Gastroesophageal sphincter (tissue), 4 donors: ENCODE data around the gene KIAA1191. TPM values are rescaled to one million over a fixed set of nuclear protein-coding genes. Genes with fewer than 3 reads are reported as not detected.
A peak's percentile ranks its signal among the peaks of the same experiment; 100 is the strongest.

Source experiments
- ATAC-seq: fragments of 150-250 bp; one replicate; pipeline ENCODE4 v1.9.1; 2016; ENCODE audit warnings: mild to moderate bottlenecking, moderate library complexity
- H3K27ac ChIP-seq, 4 donors: fragments of 200-600 bp; sonication (generic) in 3 of 4; 1 replicate in 3 of 4; 2 replicates in 1 of 4; pipeline ENCODE4 v1.5.1; 2016 to 2019
- H3K27me3 ChIP-seq: fragments of 200-600 bp; sonication (generic); one replicate; pipeline ENCODE4 v1.5.1; 2019
- H3K36me3 ChIP-seq, 2 donors: fragments of 200-600 bp; sonication (generic); one replicate each; pipeline ENCODE4 v1.5.1; 2019; ENCODE audit warnings: control low read depth in 1 of 2
- H3K4me1 ChIP-seq, 3 donors: fragments of 200-600 bp; sonication (generic); 1 replicate in 2 of 3; 2 replicates in 1 of 3; pipeline ENCODE4 v1.5.1; 2016 to 2019; ENCODE audit warnings: control low read depth in 2 of 3
- H3K4me3 ChIP-seq, 2 donors: fragments of 200-600 bp; sonication (generic); one replicate each; pipeline ENCODE4 v1.5.1; 2019; ENCODE audit warnings: mild to moderate bottlenecking in 1 of 2, moderate library complexity in 1 of 2
- H3K9me3 ChIP-seq, 3 donors: fragments of 200-600 bp; sonication (generic); one replicate each; pipeline ENCODE4 v1.5.1; 2017 to 2019; ENCODE audit warnings: control low read depth in 2 of 3
- EP300 ChIP-seq: sonication (generic); formaldehyde crosslinking; IDR thresholded peaks from one replicate; pipeline ENCODE4 v1.6.1; 2017; ENCODE audit warnings: antibody characterized with exemption, mild to moderate bottlenecking
- POLR2A ChIP-seq, 2 donors: fragments of 450-650 bp; IDR thresholded peaks; one replicate each; pipeline ENCODE4 v1.6.1; 2017; ENCODE audit warnings: antibody characterized with exemption in 2 of 2, mild to moderate bottlenecking in 2 of 2, moderate library complexity in 1 of 2
- POLR2AphosphoS5 ChIP-seq: sonication (generic); formaldehyde crosslinking; IDR thresholded peaks from one replicate; pipeline ENCODE4 v1.6.1; 2017; ENCODE audit warnings: antibody characterized with exemption
- WGBS, 2 donors: methylation state at CpG; one replicate each; pipeline ENCODE4 v1.1.5; 2018; ENCODE audit warnings: low coverage in 1 of 2; 5-methylcytosine and 5-hydroxymethylcytosine counted together
- total RNA-seq, 4 donors: library from RNA; depleted of rRNA; stranded (reverse); fragments of >200 nt; gene quantifications; one replicate each; pipeline ENCODE4 v1.1.0, GENCODE V29; 2016
- TF ChIP-seq, protein P1 (sequence below), 4 experiments: fragments of 200-600 bp in 2 of 4; fragments of 450-650 bp in 2 of 4; sonication (generic) in 1 of 4; IDR thresholded peaks; one replicate each; pipeline ENCODE4 v1.5.1; 2017 to 2019; ENCODE audit warnings: antibody characterized with exemption in 4 of 4, mild to moderate bottlenecking in 2 of 4, moderate library complexity in 2 of 4

The KIAA1191 gene
- total RNA-seq, 4 donors from 2014 or later = 130 to 157 (median 140) TPM

DNA sequence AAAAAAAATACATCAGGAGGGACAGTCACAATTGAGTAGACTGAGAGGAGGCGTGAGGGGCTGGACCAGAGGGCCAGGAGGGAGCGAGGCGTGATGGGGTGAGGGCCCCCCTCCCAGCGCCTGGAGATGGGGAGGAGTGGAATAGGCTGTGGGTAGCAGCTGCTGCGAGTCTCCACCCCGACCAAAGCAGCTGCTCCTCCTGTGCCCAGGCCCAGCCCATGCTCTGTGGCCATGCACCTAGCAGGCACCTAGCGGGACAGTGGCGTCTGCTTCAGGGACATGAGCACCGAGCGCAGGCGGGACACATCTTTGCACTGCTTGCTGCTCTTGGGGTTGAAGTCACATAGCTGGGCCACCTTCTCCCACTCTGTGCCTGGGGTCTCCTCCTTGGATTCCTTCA, 31.0 kb upstream of the KIAA1191 start:
- Histone ChIP-seq H3K36me3 (peaks cover 0 to 74% of the 10 kb centered on the region in 2 donors), H3K27me3 (no peaks in the 10 kb centered on the region), H3K4me3 (no peak overlapping the region), H3K4me1 (peaks cover 2 to 55% (median 10%) of the 10 kb centered on the region in 3 donors), H3K9me3 (no peaks in the 10 kb centered on the region), H3K27ac (no peak overlapping the region)
- no peak for ATAC-seq
- TF ChIP-seq, protein P1, sequence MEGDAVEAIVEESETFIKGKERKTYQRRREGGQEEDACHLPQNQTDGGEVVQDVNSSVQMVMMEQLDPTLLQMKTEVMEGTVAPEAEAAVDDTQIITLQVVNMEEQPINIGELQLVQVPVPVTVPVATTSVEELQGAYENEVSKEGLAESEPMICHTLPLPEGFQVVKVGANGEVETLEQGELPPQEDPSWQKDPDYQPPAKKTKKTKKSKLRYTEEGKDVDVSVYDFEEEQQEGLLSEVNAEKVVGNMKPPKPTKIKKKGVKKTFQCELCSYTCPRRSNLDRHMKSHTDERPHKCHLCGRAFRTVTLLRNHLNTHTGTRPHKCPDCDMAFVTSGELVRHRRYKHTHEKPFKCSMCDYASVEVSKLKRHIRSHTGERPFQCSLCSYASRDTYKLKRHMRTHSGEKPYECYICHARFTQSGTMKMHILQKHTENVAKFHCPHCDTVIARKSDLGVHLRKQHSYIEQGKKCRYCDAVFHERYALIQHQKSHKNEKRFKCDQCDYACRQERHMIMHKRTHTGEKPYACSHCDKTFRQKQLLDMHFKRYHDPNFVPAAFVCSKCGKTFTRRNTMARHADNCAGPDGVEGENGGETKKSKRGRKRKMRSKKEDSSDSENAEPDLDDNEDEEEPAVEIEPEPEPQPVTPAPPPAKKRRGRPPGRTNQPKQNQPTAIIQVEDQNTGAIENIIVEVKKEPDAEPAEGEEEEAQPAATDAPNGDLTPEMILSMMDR (IDR thresholded peaks at IDR 0.05) = no peak
- TF ChIP-seq EP300 = no peak
- TF ChIP-seq POLR2A (IDR thresholded peaks at IDR 0.05) = no peak
- TF ChIP-seq POLR2AphosphoS5 = no peak
- WGBS, 2 donors = 88 to 89% methylated on average over 4 to 5 of the region's 11 CpGs

DNA sequence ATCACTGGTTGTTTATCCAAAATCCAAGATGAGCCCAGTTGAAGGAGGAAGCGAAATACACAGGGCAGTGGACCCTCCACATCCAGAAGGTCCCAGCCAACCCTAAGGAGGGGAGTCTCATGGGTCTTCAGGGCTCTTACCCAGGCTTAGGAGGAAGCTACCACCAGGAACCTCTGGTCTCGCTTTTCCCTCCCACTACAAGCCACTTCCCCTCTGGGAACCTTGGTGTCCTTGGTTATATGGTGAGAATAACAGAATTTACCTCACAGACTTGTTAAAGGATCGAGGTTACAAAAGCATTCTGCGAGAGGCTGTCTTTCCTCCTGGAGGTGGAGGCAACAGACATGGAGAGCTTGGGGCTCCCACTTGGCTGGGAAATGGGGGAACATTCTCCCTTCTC, 30.4 kb upstream of the KIAA1191 start:
- no peaks in the 10 kb centered on the region for H3K27me3 ChIP-seq
- TF ChIP-seq, protein P1 (IDR thresholded peaks at IDR 0.05) = no peak
- no peak for TF ChIP-seq EP300
- no peak for TF ChIP-seq POLR2AphosphoS5
- no peak for TF ChIP-seq POLR2A (IDR thresholded peaks at IDR 0.05)
- H3K27ac ChIP-seq = no peak overlapping the region
- no peak overlapping the region for H3K4me3 ChIP-seq
- no peaks in the 10 kb centered on the region for H3K9me3 ChIP-seq
- no peak for ATAC-seq
- WGBS, 2 donors = 76% methylated on average over 3 of the region's 4 CpGs; no CpG with 5 or more reads in 1 of the 2 donors
- H3K36me3 ChIP-seq = peaks cover 0 to 69% of the 10 kb centered on the region in 2 donors
- peaks cover 6 to 60% (median 15%) of the 10 kb centered on the region in 3 donors for H3K4me1 ChIP-seq

DNA sequence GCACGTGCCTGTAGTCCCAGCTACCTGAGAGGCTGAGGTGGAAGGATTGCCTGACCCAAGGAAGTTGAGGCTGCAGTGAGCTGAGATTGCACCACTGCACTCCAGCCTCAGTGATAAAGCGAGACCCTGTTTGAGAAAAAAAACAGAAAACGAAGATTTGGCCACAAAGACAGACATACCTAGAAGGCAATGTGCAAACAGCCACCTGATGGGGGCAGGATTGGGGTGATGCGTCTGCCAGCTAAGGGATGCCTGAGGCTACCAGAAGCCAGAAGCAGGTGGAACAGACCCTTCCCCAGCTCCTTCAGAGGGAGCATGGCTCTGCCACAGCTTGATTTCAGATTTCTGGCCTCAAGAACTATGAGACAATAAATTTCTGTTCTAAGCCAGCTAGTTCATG, 29.9 kb upstream of the KIAA1191 start:
- H3K9me3 ChIP-seq = no peaks in the 10 kb centered on the region
- no peak overlapping the region for H3K27ac ChIP-seq
- WGBS, 2 donors = 79 to 85% methylated on average over 2 to 4 of the region's 4 CpGs
- TF ChIP-seq POLR2A (IDR thresholded peaks at IDR 0.05) (no peak), POLR2AphosphoS5 (no peak), EP300 (no peak)
- TF ChIP-seq, protein P1 (IDR thresholded peaks at IDR 0.05) = no peak
- peaks cover 6 to 62% (median 15%) of the 10 kb centered on the region in 3 donors for H3K4me1 ChIP-seq
- no peak for ATAC-seq
- H3K36me3 ChIP-seq = peaks cover 0 to 63% of the 10 kb centered on the region in 2 donors
- no peaks in the 10 kb centered on the region for H3K27me3 ChIP-seq
- H3K4me3 ChIP-seq = no peak overlapping the region

DNA sequence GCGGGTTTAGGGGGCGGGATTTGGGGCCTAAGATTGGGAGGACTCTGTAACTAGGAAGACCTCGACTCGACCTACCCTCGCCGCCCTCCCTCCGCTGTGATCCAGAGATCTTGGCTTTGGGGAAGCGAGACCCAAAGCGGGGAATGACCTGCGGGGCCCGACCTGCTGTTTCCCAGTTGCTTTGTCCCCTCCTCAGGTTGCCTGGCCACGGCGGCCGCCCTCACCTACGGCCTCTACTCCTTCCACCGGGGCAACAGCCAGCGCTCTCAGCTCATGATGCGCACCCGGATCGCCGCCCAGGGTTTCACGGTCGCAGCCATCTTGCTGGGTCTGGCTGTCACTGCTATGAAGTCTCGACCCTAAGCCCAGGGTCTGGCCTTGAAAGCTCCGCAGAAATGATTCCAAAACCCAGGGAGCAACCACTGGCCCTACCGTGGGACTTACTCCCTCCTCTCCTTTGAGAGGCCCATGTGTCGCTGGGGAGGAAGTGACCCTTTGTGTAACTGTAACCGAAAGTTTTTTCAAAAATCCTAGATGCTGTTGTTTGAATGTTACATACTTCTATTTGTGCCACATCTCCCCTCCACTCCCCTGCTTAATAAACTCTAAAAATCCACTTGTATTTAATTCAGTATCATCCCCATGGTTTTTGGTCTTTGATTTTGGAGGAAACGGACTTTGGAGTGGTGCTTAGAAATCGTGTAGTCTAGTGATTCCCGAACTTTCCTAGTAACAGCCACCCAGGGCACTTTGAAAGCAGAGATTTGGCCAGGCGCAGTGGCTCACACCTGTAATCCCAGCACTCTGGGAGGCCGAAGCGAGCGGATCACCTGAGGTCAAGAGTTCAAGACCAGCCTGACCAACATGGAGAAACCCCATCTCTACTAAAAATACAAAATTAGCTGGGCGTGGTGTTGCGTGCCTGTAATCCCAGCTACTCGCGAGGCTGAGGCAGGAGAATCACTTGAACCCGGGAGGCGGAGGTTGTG, 27.9 kb upstream of the KIAA1191 start:
- H3K9me3 ChIP-seq = no peaks in the 10 kb centered on the region
- 1 to 41% methylated on average over 8 to 16 of the region's 41 CpGs for WGBS, 2 donors
- ATAC-seq = peak; percentile 30
- H3K27me3 ChIP-seq = no peaks in the 10 kb centered on the region
- peak overlapping the region; percentile 74 to 97 (median 95) for H3K27ac ChIP-seq
- H3K36me3 ChIP-seq = peaks cover 0 to 56% of the 10 kb centered on the region in 2 donors
- peak overlapping the region; percentile 92 to 93 for H3K4me3 ChIP-seq
- peaks cover 6 to 43% (median 7%) of the 10 kb centered on the region in 3 donors for H3K4me1 ChIP-seq
- TF ChIP-seq EP300 = no peak
- TF ChIP-seq POLR2AphosphoS5 = peak; percentile 85
- TF ChIP-seq POLR2A (IDR thresholded peaks at IDR 0.05) = peak; percentile 79 to 81

DNA sequence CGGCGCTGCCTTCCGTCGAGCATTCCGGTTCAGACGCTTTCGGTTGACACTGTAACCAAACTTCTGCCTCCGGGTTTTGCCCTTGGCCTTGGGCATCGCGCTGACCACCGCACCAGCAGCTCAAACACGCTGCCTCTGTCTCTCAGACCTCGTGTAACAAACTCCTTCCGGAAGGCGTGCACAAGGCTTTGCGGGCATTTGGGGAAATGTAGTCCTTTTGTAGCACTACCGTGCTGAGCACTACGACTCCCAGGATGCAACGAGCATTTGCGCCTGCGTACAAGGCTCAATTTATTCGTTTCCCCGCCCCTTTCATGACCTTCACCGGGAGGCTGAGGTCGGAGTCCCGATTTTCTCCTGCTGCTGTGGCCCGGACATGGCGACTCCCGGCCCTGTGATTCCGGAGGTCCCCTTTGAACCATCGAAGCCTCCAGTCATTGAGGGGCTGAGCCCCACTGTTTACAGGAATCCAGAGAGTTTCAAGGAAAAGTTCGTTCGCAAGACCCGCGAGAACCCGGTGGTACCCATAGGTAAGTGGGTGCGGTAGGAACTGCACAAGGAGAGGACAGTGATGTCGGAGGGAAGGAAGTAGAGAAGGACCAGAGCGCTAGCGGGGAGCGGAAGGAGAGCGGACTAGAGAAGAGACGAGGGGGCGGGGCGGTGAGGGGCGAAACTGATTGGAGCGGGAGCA, 27.0 kb upstream of the KIAA1191 start, which contains the start of the genes HIGD2A and NOP16:
Gene HIGD2A (plus strand): TSS at position 308 of the 691 bp plus-strand sequence. CDS start 69 bp downstream, at position 377.
Gene NOP16 (minus strand): TSS at position 155 of the 691 bp plus-strand sequence. CDS start 59 bp downstream, at position 96.
- no peak for TF ChIP-seq POLR2A (IDR thresholded peaks at IDR 0.05)
- TF ChIP-seq EP300 = no peak
- TF ChIP-seq, protein P1 (IDR thresholded peaks at IDR 0.05) = peak in 2 of 4 experiments; percentile 47 to 57
- TF ChIP-seq POLR2AphosphoS5 = peak; percentile 64
- WGBS, 2 donors = 0 to 2% methylated on average over 9 to 21 of the region's 47 CpGs
- Histone ChIP-seq H3K27me3 (no peaks in the 10 kb centered on the region), H3K9me3 (no peaks in the 10 kb centered on the region), H3K4me1 (peaks cover 6 to 43% (median 7%) of the 10 kb centered on the region in 3 donors), H3K27ac (peak within 1 kb of the TSS; percentile 74 to 97 (median 95)), H3K4me3 (peak within 1 kb of the TSS; percentile 92 to 93), H3K36me3 (peaks cover 0 to 57% of the 10 kb centered on the region in 2 donors)
- ATAC-seq = peak; percentile 97
